DOHH2 (cell line): ENCODE data around the gene ZNF638.

ENCODE experiments used
- EZH2phosphoT487 ChIP-seq: fragments of 200-600 bp; sonication (generic); IDR thresholded peaks from 2 replicates; pipeline ENCODE4 v1.6.1; 2017; ENCODE audit warnings: borderline replicate concordance, mild to moderate bottlenecking, antibody characterized with exemption, low read length, moderate library complexity, mixed read lengths
- TF ChIP-seq, protein P1 (sequence below): fragments of 200-600 bp; sonication (generic); IDR thresholded peaks from one replicate; pipeline ENCODE4 v1.5.1; 2014; ENCODE audit warnings: antibody characterized with exemption, mild to moderate bottlenecking, low read depth, low read length; ENCODE audit not compliant: poor library complexity, severe bottlenecking

DNA sequence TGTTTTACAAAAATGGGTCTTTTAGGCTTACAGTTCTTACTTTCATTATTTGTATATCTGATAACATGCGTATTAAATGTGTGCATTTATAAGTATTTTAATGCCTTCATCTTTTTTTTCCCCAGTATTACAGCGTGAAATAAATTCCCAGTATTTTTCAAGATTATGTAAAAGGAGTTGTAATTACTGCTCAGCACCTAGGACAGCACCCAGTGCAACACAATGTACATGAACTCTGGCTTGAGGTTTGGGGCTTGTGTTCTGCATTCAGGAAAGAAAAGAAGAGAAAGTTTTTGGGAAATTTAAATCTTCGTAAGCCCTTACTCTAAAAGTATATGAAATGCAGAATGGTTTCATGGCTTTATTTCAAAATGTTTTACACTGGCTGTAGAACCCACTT is 16.7 kb downstream of the ZNF638 start:
- TF ChIP-seq, protein P1, sequence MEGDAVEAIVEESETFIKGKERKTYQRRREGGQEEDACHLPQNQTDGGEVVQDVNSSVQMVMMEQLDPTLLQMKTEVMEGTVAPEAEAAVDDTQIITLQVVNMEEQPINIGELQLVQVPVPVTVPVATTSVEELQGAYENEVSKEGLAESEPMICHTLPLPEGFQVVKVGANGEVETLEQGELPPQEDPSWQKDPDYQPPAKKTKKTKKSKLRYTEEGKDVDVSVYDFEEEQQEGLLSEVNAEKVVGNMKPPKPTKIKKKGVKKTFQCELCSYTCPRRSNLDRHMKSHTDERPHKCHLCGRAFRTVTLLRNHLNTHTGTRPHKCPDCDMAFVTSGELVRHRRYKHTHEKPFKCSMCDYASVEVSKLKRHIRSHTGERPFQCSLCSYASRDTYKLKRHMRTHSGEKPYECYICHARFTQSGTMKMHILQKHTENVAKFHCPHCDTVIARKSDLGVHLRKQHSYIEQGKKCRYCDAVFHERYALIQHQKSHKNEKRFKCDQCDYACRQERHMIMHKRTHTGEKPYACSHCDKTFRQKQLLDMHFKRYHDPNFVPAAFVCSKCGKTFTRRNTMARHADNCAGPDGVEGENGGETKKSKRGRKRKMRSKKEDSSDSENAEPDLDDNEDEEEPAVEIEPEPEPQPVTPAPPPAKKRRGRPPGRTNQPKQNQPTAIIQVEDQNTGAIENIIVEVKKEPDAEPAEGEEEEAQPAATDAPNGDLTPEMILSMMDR = no peak
- no peak for TF ChIP-seq EZH2phosphoT487
